Measurements from ENCODE around the gene EXOC6B.

DNA sequence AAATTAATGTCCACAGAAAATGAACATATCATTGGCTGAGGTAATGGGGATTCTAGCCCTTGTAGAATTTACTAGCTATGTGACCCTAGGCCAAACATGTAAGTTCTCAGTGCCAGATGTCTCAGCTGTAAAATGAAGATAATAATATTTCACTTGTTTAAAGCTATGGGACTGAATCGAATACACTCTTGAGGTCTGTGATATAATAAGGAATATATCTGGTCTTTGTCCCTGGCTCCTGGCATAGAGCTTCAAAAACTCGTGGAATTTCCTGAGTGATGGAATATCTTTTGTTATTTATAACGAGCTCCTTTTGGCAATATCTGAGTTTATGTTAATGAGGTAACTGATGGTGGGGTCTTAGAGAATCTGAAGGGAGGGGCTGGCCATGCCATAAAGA lies 476.8 kb downstream of the EXOC6B start:
- TF ChIP-seq, protein P1, sequence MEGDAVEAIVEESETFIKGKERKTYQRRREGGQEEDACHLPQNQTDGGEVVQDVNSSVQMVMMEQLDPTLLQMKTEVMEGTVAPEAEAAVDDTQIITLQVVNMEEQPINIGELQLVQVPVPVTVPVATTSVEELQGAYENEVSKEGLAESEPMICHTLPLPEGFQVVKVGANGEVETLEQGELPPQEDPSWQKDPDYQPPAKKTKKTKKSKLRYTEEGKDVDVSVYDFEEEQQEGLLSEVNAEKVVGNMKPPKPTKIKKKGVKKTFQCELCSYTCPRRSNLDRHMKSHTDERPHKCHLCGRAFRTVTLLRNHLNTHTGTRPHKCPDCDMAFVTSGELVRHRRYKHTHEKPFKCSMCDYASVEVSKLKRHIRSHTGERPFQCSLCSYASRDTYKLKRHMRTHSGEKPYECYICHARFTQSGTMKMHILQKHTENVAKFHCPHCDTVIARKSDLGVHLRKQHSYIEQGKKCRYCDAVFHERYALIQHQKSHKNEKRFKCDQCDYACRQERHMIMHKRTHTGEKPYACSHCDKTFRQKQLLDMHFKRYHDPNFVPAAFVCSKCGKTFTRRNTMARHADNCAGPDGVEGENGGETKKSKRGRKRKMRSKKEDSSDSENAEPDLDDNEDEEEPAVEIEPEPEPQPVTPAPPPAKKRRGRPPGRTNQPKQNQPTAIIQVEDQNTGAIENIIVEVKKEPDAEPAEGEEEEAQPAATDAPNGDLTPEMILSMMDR (IDR thresholded peaks at IDR 0.05) = no peak
- TF ChIP-seq POLR2AphosphoS5 (IDR thresholded peaks at IDR 0.05) = no peak
